HepG2 (cell line): Measurements from ENCODE around the gene ZMYND8. TPM values are rescaled to one million over a fixed set of nuclear protein-coding genes. Genes with fewer than 3 reads are reported as not detected.

Experiments used
- ADNP ChIP-seq: sonication (generic); formaldehyde crosslinking; IDR thresholded peaks from 2 replicates; pipeline ENCODE4 v1.4.0; 2020; ENCODE audit warnings: missing genetic modification reagents
- BRCA1 ChIP-seq: sonication (generic); formaldehyde crosslinking; IDR thresholded peaks from 2 replicates; pipeline ENCODE4 v1.4.0; 2020; ENCODE audit warnings: missing genetic modification reagents
- EP300 ChIP-seq, 3 experiments: sonication (generic) in 1 of 3; formaldehyde crosslinking in 1 of 3; IDR thresholded peaks; 2 replicates each; pipeline versions ENCODE4 v1.5.1 to v1.6.1; 2011 to 2020; ENCODE audit warnings: low read depth in 2 of 3, low read length in 2 of 3, borderline replicate concordance in 1 of 3, improper control_type of control experiment in 1 of 3, mild to moderate bottlenecking in 1 of 3, missing genetic modification reagents in 1 of 3, moderate library complexity in 1 of 3
- HOXA3 ChIP-seq: sonication (generic); formaldehyde crosslinking; IDR thresholded peaks from 2 replicates; pipeline ENCODE4 v1.5.0; 2020; ENCODE audit warnings: missing genetic modification reagents
- KDM5A ChIP-seq: fragments of 200-600 bp; sonication (generic); IDR thresholded peaks from 2 replicates; pipeline ENCODE4 v1.7.0; 2018; ENCODE audit warnings: antibody characterized with exemption, mild to moderate bottlenecking, low read length, borderline replicate concordance
- KDM6A ChIP-seq: IDR thresholded peaks from 2 replicates; pipeline ENCODE4 v1.6.1; 2016; ENCODE audit warnings: low read depth
- SNAPC4 ChIP-seq: sonication (generic); formaldehyde crosslinking; IDR thresholded peaks from 2 replicates; pipeline ENCODE4 v1.4.0; 2020; ENCODE audit warnings: mild to moderate bottlenecking, missing genetic modification reagents
- ZFP36L1 ChIP-seq: sonication (generic); formaldehyde crosslinking; IDR thresholded peaks from 2 replicates; pipeline ENCODE4 v1.8.0; 2022; ENCODE audit warnings: mild to moderate bottlenecking, missing genetic modification reagents, moderate library complexity
- ZKSCAN5 ChIP-seq: sonication (generic); formaldehyde crosslinking; IDR thresholded peaks from 2 replicates; pipeline ENCODE4 v1.5.1; 2020; ENCODE audit warnings: mild to moderate bottlenecking, missing genetic modification reagents
- ZNF30 ChIP-seq: sonication (generic); formaldehyde crosslinking; IDR thresholded peaks from 2 replicates; pipeline ENCODE4 v1.5.0; 2020; ENCODE audit warnings: mild to moderate bottlenecking, missing genetic modification reagents
- ZNF619 ChIP-seq: sonication (generic); formaldehyde crosslinking; IDR thresholded peaks from 2 replicates; pipeline ENCODE4 v1.4.0; 2020; ENCODE audit warnings: mild to moderate bottlenecking, missing genetic modification reagents
- ZNF772 ChIP-seq: sonication (generic); formaldehyde crosslinking; IDR thresholded peaks from 2 replicates; pipeline ENCODE4 v1.5.0; 2020; ENCODE audit warnings: mild to moderate bottlenecking, missing genetic modification reagents
- ZNF883 ChIP-seq: sonication (generic); formaldehyde crosslinking; IDR thresholded peaks from 2 replicates; pipeline ENCODE4 v1.5.1; 2020; ENCODE audit warnings: mild to moderate bottlenecking, missing genetic modification reagents; ENCODE audit errors: not compliant biosample characterization
- polyA plus RNA-seq, 8 experiments: library from polyadenylated mRNA; depleted of rRNA in 3 of 8; stranded (reverse) in 7 of 8; unstranded in 1 of 8; fragments of >200 nt; fragmentation: Illumina TruSeq in 4 of 8; extraction: Trizol in 4 of 8; gene quantifications; 2 replicates each; pipeline versions ENCODE4 v1.2.1 to v1.2.3, GENCODE V29; 2011 to 2016; ENCODE audit warnings: low read depth in 4 of 8, missing spikeins in 1 of 8, mixed read lengths in 1 of 8; ENCODE audit not compliant: insufficient read depth in 1 of 8
- total RNA-seq, 5 experiments: library from RNA; depleted of rRNA; stranded (reverse); fragments of >200 nt; fragmentation: Illumina TruSeq; extraction: Trizol; gene quantifications; 2 replicates each; pipeline ENCODE4 v1.2.3, GENCODE V29; 2016; ENCODE audit warnings: low read depth in 1 of 5
- TF ChIP-seq, protein P1 (sequence below): sonication (generic); formaldehyde crosslinking; IDR thresholded peaks from 2 replicates; pipeline ENCODE4 v1.4.0; 2020; ENCODE audit warnings: mild to moderate bottlenecking, low read depth, missing genetic modification reagents
- TF ChIP-seq, protein P2 (sequence below): fragments of 450-650 bp; IDR thresholded peaks from 2 replicates; pipeline ENCODE4 v1.6.1; 2017; ENCODE audit warnings: mild to moderate bottlenecking
- TF ChIP-seq, protein P3 (sequence below): sonication (generic); formaldehyde crosslinking; IDR thresholded peaks from 2 replicates; pipeline ENCODE4 v1.5.0; 2020; ENCODE audit warnings: mild to moderate bottlenecking, missing genetic modification reagents, borderline replicate concordance

Gene ZMYND8
- total and polyA plus RNA-seq, 2 of the 13 experiments (the other 11 are each of a cell fraction or from before 2014, with no cell fraction given) = 53.9 to 84.7 TPM

- TF ChIP-seq SNAPC4 (CRISPR knock-in tag) (no peak), ZNF30 (CRISPR knock-in tag) (no peak; the same call in 1 of the 2 replicates), ZNF619 (CRISPR knock-in tag) (peak; percentile 97), HOXA3 (CRISPR knock-in tag) (peak; percentile 91), ZNF772 (CRISPR knock-in tag) (peak; percentile 95), BRCA1 (0 out of 2 replicates have a peak, but pooled peaks have one; percentile 81), EP300 (IDR thresholded peaks at IDR 0.05; ENCODE audit: low read depth in 2 of 2, low read length in 2 of 2) (peak; percentile 69 to 91; a peak in 3 of 4 replicates), EP300 (CRISPR knock-in tag; IDR thresholded peaks at IDR 0.05; ENCODE audit: borderline replicate concordance) (peak; percentile 85), KDM6A (peak; percentile 92), ADNP (CRISPR knock-in tag) (no peak; the same call in 1 of the 2 replicates), ZNF883 (peak; percentile 79), ZKSCAN5 (CRISPR knock-in tag) (peak; percentile 15; the same call in 1 of the 2 replicates), KDM5A (peak; percentile 56; the same call in 1 of the 2 replicates), ZFP36L1 (CRISPR knock-in tag) (peak; percentile 33)
- TF ChIP-seq, protein P1, sequence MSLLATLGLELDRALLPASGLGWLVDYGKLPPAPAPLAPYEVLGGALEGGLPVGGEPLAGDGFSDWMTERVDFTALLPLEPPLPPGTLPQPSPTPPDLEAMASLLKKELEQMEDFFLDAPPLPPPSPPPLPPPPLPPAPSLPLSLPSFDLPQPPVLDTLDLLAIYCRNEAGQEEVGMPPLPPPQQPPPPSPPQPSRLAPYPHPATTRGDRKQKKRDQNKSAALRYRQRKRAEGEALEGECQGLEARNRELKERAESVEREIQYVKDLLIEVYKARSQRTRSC (CRISPR knock-in tag) = peak; percentile 93
- TF ChIP-seq, protein P2, sequence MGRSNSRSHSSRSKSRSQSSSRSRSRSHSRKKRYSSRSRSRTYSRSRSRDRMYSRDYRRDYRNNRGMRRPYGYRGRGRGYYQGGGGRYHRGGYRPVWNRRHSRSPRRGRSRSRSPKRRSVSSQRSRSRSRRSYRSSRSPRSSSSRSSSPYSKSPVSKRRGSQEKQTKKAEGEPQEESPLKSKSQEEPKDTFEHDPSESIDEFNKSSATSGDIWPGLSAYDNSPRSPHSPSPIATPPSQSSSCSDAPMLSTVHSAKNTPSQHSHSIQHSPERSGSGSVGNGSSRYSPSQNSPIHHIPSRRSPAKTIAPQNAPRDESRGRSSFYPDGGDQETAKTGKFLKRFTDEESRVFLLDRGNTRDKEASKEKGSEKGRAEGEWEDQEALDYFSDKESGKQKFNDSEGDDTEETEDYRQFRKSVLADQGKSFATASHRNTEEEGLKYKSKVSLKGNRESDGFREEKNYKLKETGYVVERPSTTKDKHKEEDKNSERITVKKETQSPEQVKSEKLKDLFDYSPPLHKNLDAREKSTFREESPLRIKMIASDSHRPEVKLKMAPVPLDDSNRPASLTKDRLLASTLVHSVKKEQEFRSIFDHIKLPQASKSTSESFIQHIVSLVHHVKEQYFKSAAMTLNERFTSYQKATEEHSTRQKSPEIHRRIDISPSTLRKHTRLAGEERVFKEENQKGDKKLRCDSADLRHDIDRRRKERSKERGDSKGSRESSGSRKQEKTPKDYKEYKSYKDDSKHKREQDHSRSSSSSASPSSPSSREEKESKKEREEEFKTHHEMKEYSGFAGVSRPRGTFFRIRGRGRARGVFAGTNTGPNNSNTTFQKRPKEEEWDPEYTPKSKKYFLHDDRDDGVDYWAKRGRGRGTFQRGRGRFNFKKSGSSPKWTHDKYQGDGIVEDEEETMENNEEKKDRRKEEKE = no peak
- TF ChIP-seq, protein P3, sequence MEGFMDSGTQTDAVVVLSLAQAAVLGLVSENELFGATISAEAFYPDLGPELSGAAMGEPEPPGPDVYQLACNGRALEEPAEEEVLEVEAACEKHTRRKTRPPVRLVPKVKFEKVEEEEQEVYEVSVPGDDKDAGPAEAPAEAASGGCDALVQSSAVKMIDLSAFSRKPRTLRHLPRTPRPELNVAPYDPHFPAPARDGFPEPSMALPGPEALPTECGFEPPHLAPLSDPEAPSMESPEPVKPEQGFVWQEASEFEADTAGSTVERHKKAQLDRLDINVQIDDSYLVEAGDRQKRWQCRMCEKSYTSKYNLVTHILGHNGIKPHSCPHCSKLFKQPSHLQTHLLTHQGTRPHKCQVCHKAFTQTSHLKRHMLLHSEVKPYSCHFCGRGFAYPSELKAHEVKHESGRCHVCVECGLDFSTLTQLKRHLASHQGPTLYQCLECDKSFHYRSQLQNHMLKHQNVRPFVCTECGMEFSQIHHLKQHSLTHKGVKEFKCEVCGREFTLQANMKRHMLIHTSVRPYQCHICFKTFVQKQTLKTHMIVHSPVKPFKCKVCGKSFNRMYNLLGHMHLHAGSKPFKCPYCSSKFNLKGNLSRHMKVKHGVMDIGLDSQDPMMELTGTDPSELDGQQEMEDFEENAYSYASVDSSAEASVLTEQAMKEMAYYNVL (CRISPR knock-in tag) = peak; percentile 70; the same call in 1 of the 2 replicates
Measured at GRCh38 chr20:47358672-47359529, 2.4 kb upstream of the ZMYND8 start (continued).
